ENCODE measurements around the gene PTPRG. TPM values are rescaled to one million over a fixed set of nuclear protein-coding genes. Genes with fewer than 3 reads are reported as not detected.

Gene PTPRG
- total RNA-seq, 1 donor from 2014 or later = 61.4 TPM

GRCh38 chr3:62226601-62227339, 665.4 kb downstream of the PTPRG start:
- DNase-seq (ENCODE audit: low spot score) = no peak

- DNase-seq (ENCODE audit: low spot score) = no peak
These were observed 667.1 kb downstream of the PTPRG start for GRCh38 chr3:62228467-62228866.

- no peak for DNase-seq (ENCODE audit: low spot score)
These were observed 667.8 kb downstream of the PTPRG start for GRCh38 chr3:62229211-62229610.

GRCh38 chr3:62229908-62230307, 668.5 kb downstream of the PTPRG start:
- no peak for DNase-seq (ENCODE audit: low spot score)

GRCh38 chr3:62233065-62233464, 671.7 kb downstream of the PTPRG start:
- no peak for DNase-seq (ENCODE audit: low spot score)

GRCh38 chr3:62236016-62236415, 674.6 kb downstream of the PTPRG start:
- no peak for DNase-seq (ENCODE audit: low spot score)

- no peak for DNase-seq (ENCODE audit: low spot score)
These were observed 676.0 kb downstream of the PTPRG start for GRCh38 chr3:62237286-62237948.

GRCh38 chr3:62238003-62238402, 676.6 kb downstream of the PTPRG start:
- DNase-seq (ENCODE audit: low spot score) = no peak

GRCh38 chr3:62238431-62238830, 677.1 kb downstream of the PTPRG start:
- DNase-seq (ENCODE audit: low spot score) = no peak

GRCh38 chr3:62241279-62241678, 679.9 kb downstream of the PTPRG start:
- no peak for DNase-seq (ENCODE audit: low spot score)

- no peak for DNase-seq (ENCODE audit: low spot score)
These were observed 681.6 kb downstream of the PTPRG start for GRCh38 chr3:62242831-62243509.

- DNase-seq (ENCODE audit: low spot score) = no peak
These were observed 684.7 kb downstream of the PTPRG start for GRCh38 chr3:62246094-62246493.

GRCh38 chr3:62246985-62247384, 685.6 kb downstream of the PTPRG start:
- no peak for DNase-seq (ENCODE audit: low spot score)

GRCh38 chr3:62248734-62249483, 687.5 kb downstream of the PTPRG start:
- DNase-seq (ENCODE audit: low spot score) = no peak

GRCh38 chr3:62249484-62249776, 688.1 kb downstream of the PTPRG start:
- DNase-seq (ENCODE audit: low spot score) = no peak

- DNase-seq (ENCODE audit: low spot score) = no peak
These were observed 688.6 kb downstream of the PTPRG start for GRCh38 chr3:62249855-62250543.

- no peak for DNase-seq (ENCODE audit: low spot score)
These were observed 691.2 kb downstream of the PTPRG start for GRCh38 chr3:62252438-62253157.

- DNase-seq (ENCODE audit: low spot score) = no peak
These were observed 692.6 kb downstream of the PTPRG start for GRCh38 chr3:62253971-62254370.

- no peak for DNase-seq (ENCODE audit: low spot score)
These were observed 694.4 kb downstream of the PTPRG start for GRCh38 chr3:62255758-62256157.

GRCh38 chr3:62259924-62260323, 698.6 kb downstream of the PTPRG start:
- DNase-seq (ENCODE audit: low spot score) = no peak

- DNase-seq (ENCODE audit: low spot score) = no peak
These were observed 699.3 kb downstream of the PTPRG start for GRCh38 chr3:62260655-62261054.
